IMR-90 (cell line): ENCODE results near the gene MYCBP2. TPM values are rescaled to one million over a fixed set of nuclear protein-coding genes. Genes with fewer than 3 reads are reported as not detected.

Source experiments
- ATAC-seq: fragments of 200-7000 bp; cut with Tn5 transposase; 2 replicates; pipeline ENCODE4 v1.9.1; 2020; ENCODE audit warnings: low read depth, mild to moderate bottlenecking, moderate library complexity
- BruUV-seq: library from RNA; stranded (reverse); fragments of 400-500 nt; replicated peaks from 2 replicates; lab custom pipeline; 2021; lab: Mats Ljungman, UMichigan
- CTCF ChIA-PET: fragments of 300-600 bp; formaldehyde crosslinking; extraction: SDS; loops from one replicate; lab custom pipeline; 2021; ENCODE audit warnings: antibody characterized with exemption; lab: Yijun Ruan, JAX
- POLR2A ChIA-PET: fragments of 300-600 bp; sonication (Branson Sonifier 250); formaldehyde crosslinking; loops from one replicate; lab custom pipeline; 2022; ENCODE audit warnings: antibody characterized with exemption; ENCODE audit not compliant: unreplicated experiment; lab: Charles Lee
- DNase-seq: peaks from one replicate; pipeline ENCODE4 v3.0.0; 2013
- H2AFZ ChIP-seq: replicated peaks from 2 replicates; pipeline ENCODE3; 2013; ENCODE audit warnings: low read length, mild to moderate bottlenecking; ENCODE audit not compliant: poor library complexity
- H2AK5ac ChIP-seq: 2 replicates; pipeline ENCODE4 v1.6.1; 2013; ENCODE audit warnings: low read depth, low read length, inconsistent platforms
- H2AK9ac ChIP-seq: replicated peaks from 2 replicates; pipeline ENCODE3; 2013; ENCODE audit warnings: mild to moderate bottlenecking, low read depth, low read length, moderate library complexity; ENCODE audit not compliant: poor library complexity
- H2BK120ac ChIP-seq: 2 replicates; pipeline ENCODE4 v1.6.1; 2013; ENCODE audit warnings: low read depth, low read length, inconsistent platforms
- H2BK15ac ChIP-seq: 3 replicates; pipeline ENCODE4 v1.6.1; 2013; ENCODE audit warnings: low read depth, low read length, inconsistent platforms
- H2BK20ac ChIP-seq: 2 replicates; pipeline ENCODE4 v1.6.1; 2013; ENCODE audit warnings: low read depth, mild to moderate bottlenecking, inconsistent platforms, low read length, moderate library complexity
- H2BK5ac ChIP-seq: 2 replicates; pipeline ENCODE4 v1.6.1; 2013; ENCODE audit warnings: mild to moderate bottlenecking, low read depth, low read length, inconsistent platforms; ENCODE audit not compliant: poor library complexity, severe bottlenecking
- H3K14ac ChIP-seq: replicated peaks from 2 replicates; pipeline ENCODE4 v1.6.1; 2013; ENCODE audit warnings: low read depth, low read length, inconsistent platforms
- H3K18ac ChIP-seq: 2 replicates; pipeline ENCODE4 v1.6.1; 2013; ENCODE audit warnings: low read depth, low read length, control low read depth
- H3K23ac ChIP-seq: 2 replicates; pipeline ENCODE4 v1.6.1; 2013; ENCODE audit warnings: low read depth, low read length, inconsistent platforms
- H3K27ac ChIP-seq: 2 replicates; pipeline ENCODE4 v1.5.1; 2013; ENCODE audit warnings: mild to moderate bottlenecking, control low read depth, low read length; ENCODE audit not compliant: insufficient read depth
- H3K27me3 ChIP-seq: 2 replicates; pipeline ENCODE4 v1.6.1; 2013; ENCODE audit warnings: low read length; ENCODE audit not compliant: control insufficient read depth, insufficient read depth
- H3K36me3 ChIP-seq: 2 replicates; pipeline ENCODE4 v1.6.1; 2013; ENCODE audit warnings: low read length, mixed read lengths; ENCODE audit not compliant: control insufficient read depth, insufficient read depth
- H3K4ac ChIP-seq: 2 replicates; pipeline ENCODE4 v1.6.1; 2013; ENCODE audit warnings: low read depth, low read length, inconsistent platforms
- H3K4me1 ChIP-seq: 2 replicates; pipeline ENCODE4 v1.6.1; 2013; ENCODE audit warnings: low read length, mixed read lengths; ENCODE audit not compliant: control insufficient read depth, insufficient read depth
- H3K4me2 ChIP-seq: 2 replicates; pipeline ENCODE4 v1.6.1; 2013; ENCODE audit warnings: low read depth, mild to moderate bottlenecking, control low read depth, low read length, moderate library complexity
- H3K4me3 ChIP-seq: 2 replicates; pipeline ENCODE4 v1.5.1; 2013; ENCODE audit warnings: low read depth, mild to moderate bottlenecking, control low read depth, low read length, moderate library complexity; ENCODE audit not compliant: insufficient read depth
- H3K56ac ChIP-seq: 2 replicates; pipeline ENCODE4 v1.6.1; 2013; ENCODE audit warnings: low read length, inconsistent platforms; ENCODE audit not compliant: insufficient read depth; ENCODE audit errors: extremely low read depth
- H3K79me1 ChIP-seq, 2 experiments: 2 replicates each; pipeline ENCODE4 v1.6.1; 2013; ENCODE audit warnings: low read length in 2 of 2, inconsistent platforms in 1 of 2, low read depth in 1 of 2
- H3K9ac ChIP-seq: 2 replicates; pipeline ENCODE4 v1.6.1; 2013; ENCODE audit warnings: low read depth, low read length, control low read depth
- H3K9me1 ChIP-seq: 2 replicates; pipeline ENCODE4 v1.6.1; 2013; ENCODE audit warnings: low read length, inconsistent platforms; ENCODE audit not compliant: insufficient read depth
- H3K9me3 ChIP-seq: 2 replicates; pipeline ENCODE4 v1.6.1; 2013; ENCODE audit warnings: low read length; ENCODE audit not compliant: control insufficient read depth, insufficient read depth
- H4K20me1 ChIP-seq: 2 replicates; pipeline ENCODE4 v1.6.1; 2013; ENCODE audit warnings: low read length, inconsistent platforms; ENCODE audit not compliant: insufficient read depth
- H4K5ac ChIP-seq: 2 replicates; pipeline ENCODE4 v1.6.1; 2013; ENCODE audit warnings: mild to moderate bottlenecking, low read depth, low read length, control low read depth
- H4K8ac ChIP-seq, 2 experiments: 2 replicates each; pipeline ENCODE4 v1.6.1; 2013; ENCODE audit warnings: low read depth in 2 of 2, low read length in 2 of 2, control low read depth in 1 of 2, inconsistent platforms in 1 of 2
- H4K91ac ChIP-seq: 2 replicates; pipeline ENCODE4 v1.6.1; 2013; ENCODE audit warnings: low read depth, low read length, inconsistent platforms; ENCODE audit not compliant: insufficient read depth
- BHLHE40 ChIP-seq: fragments of 150-350 bp; IDR thresholded peaks from 2 replicates; pipeline ENCODE4 v1.6.1; 2016; ENCODE audit warnings: mild to moderate bottlenecking, low read depth, low read length
- CEBPB ChIP-seq: IDR thresholded peaks from 2 replicates; pipeline ENCODE4 v1.6.1; 2012; ENCODE audit warnings: low read depth, low read length, improper control_type of control experiment
- CHD1 ChIP-seq: IDR thresholded peaks from 2 replicates; pipeline ENCODE4 v1.6.1; 2012; ENCODE audit warnings: low read depth, low read length, improper control_type of control experiment
- FOS ChIP-seq: fragments of 150-350 bp; IDR thresholded peaks from 2 replicates; pipeline ENCODE4 v1.6.1; 2016; ENCODE audit warnings: low read depth, low read length
- MAFK ChIP-seq: IDR thresholded peaks from 2 replicates; pipeline ENCODE4 v1.6.1; 2012; ENCODE audit warnings: low read depth, low read length, improper control_type of control experiment
- MAZ ChIP-seq: IDR thresholded peaks from 2 replicates; pipeline ENCODE4 v1.6.1; 2012; ENCODE audit warnings: low read depth, mild to moderate bottlenecking, low read length, improper control_type of control experiment, moderate library complexity, borderline replicate concordance
- MXI1 ChIP-seq: IDR thresholded peaks from 2 replicates; pipeline ENCODE4 v1.6.1; 2012; ENCODE audit warnings: low read depth, mild to moderate bottlenecking, low read length, moderate library complexity, borderline replicate concordance
- NFE2L2 ChIP-seq: fragments of 150-350 bp; IDR thresholded peaks from 2 replicates; pipeline ENCODE4 v1.6.1; 2016; ENCODE audit warnings: low read depth, mild to moderate bottlenecking, low read length
- POLR2A ChIP-seq: IDR thresholded peaks from 2 replicates; pipeline ENCODE4 v1.6.1; 2012; ENCODE audit warnings: mild to moderate bottlenecking, low read depth, low read length
- RAD21 ChIP-seq: IDR thresholded peaks from 2 replicates; pipeline ENCODE4 v1.6.1; 2012; ENCODE audit warnings: low read length, improper control_type of control experiment
- RFX5 ChIP-seq: IDR thresholded peaks from 2 replicates; pipeline ENCODE4 v1.8.0; 2012; ENCODE audit warnings: low read depth, mild to moderate bottlenecking, low read length, moderate library complexity
- WGBS, 2 experiments: methylation state at CpG; one replicate each; pipeline versions ENCODE4 v1.1.5 to v1.1.7; 2013; ENCODE audit warnings: missing lambda C conversion rate in 2 of 2; ENCODE audit not compliant: insufficient read length in 1 of 2; ENCODE audit errors: extremely low coverage in 2 of 2; 5-methylcytosine and 5-hydroxymethylcytosine counted together
- dilution Hi-C: fragments of 300-500 bp; cut with HindIII; formaldehyde crosslinking; loops from one replicate; pipeline ENCODE4 v1.14.3; 2018; ENCODE audit warnings: low sequenced_read_pairs; ENCODE audit not compliant: unreplicated experiment
- in situ Hi-C: fragments of 300-500 bp; cut with MboI; formaldehyde crosslinking; loops from 3 replicates; pipeline ENCODE4 v1.14.3; 2019; ENCODE audit warnings: low sequenced_read_pairs, inconsistent platforms, mixed read lengths
- intact Hi-C: fragments of 100-400 bp; cut with micrococcal nuclease; formaldehyde crosslinking; loops from 2 replicates; pipeline ENCODE4 v1.10.0; 2022
- polyA plus RNA-seq, 3 experiments: library from polyadenylated mRNA; depleted of rRNA; stranded (reverse); fragments of >200 nt; gene quantifications; 2 replicates each; pipeline ENCODE4 v1.2.3, GENCODE V29; 2012; ENCODE audit warnings: low replicate concordance in 1 of 3
- total RNA-seq: library from RNA; depleted of rRNA; stranded (reverse); fragments of >200 nt; gene quantifications from 2 replicates; pipeline ENCODE4 v1.2.3, GENCODE V29; 2012
- TF ChIP-seq, protein P1 (sequence below): fragments of 150-350 bp; IDR thresholded peaks from 2 replicates; pipeline ENCODE4 v1.6.1; 2017; ENCODE audit warnings: mild to moderate bottlenecking, antibody characterized with exemption, low read length, low read depth
- TF ChIP-seq, protein P2 (sequence below): conservative IDR thresholded peaks from 2 replicates; pipeline ENCODE4 v1.5.1; 2012; ENCODE audit warnings: mild to moderate bottlenecking, low read depth, low read length, improper control_type of control experiment
- TF ChIP-seq, protein P3 (sequence below): fragments of 150-350 bp; IDR thresholded peaks from 2 replicates; pipeline ENCODE4 v1.6.1; 2016; ENCODE audit warnings: low read depth, mild to moderate bottlenecking, low read length, moderate library complexity, borderline replicate concordance

MYCBP2 gene
- total and polyA plus RNA-seq, 2 of the 4 experiments (the other 2 are of a cell fraction), result 20.1 to 43.2 TPM

DNA sequence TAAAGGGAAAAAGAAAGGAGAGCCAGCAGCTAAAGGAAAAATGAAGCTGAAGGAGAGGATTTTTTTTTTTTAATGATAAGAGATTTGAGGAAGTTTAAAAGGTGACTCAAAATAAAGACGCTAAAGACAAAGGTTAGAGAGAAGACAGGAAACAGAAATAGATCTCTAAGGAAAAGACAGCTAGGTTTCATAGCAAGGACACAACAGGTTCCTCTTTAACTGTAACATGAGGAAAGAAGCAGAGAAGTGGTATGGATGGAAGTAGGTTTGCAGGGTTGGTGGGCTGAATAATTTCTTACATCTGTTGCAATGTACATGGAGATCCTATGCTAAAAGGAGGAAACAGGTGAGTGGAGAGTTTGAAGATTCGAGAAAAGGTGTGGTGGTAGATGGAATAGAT, 107.5 kb downstream of the MYCBP2 start:
- H2BK15ac ChIP-seq, result no peak overlapping the region
- H2BK5ac ChIP-seq, result no peak overlapping the region
- H3K27me3 ChIP-seq, result no peaks in the 10 kb centered on the region
- H2AK5ac ChIP-seq, result no peak overlapping the region
- no peak overlapping the region for H2BK20ac ChIP-seq
- H4K20me1 ChIP-seq, result no peaks in the 10 kb centered on the region; the same call in 1 of the 2 replicates
- in situ Hi-C loops, result no loop called here
- H3K14ac ChIP-seq, result no peak overlapping the region
- H3K4ac ChIP-seq, result no peak overlapping the region
- H4K8ac ChIP-seq, result no peak overlapping the region
- no peak overlapping the region for H2BK120ac ChIP-seq
- no peak overlapping the region for H3K4me2 ChIP-seq
- no peak overlapping the region for H3K9ac ChIP-seq
- H4K91ac ChIP-seq, result no peak overlapping the region
- H2AFZ ChIP-seq, result no peak overlapping the region
- TF ChIP-seq NFE2L2 (no peak), CEBPB (no peak), BHLHE40 (no peak), FOS (no peak), RAD21 (no peak), RFX5 (no peak), MXI1 (no peak), MAZ (no peak), MAFK (no peak), POLR2A (no peak), CHD1 (no peak)
- TF ChIP-seq, protein P1, sequence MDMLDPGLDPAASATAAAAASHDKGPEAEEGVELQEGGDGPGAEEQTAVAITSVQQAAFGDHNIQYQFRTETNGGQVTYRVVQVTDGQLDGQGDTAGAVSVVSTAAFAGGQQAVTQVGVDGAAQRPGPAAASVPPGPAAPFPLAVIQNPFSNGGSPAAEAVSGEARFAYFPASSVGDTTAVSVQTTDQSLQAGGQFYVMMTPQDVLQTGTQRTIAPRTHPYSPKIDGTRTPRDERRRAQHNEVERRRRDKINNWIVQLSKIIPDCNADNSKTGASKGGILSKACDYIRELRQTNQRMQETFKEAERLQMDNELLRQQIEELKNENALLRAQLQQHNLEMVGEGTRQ, result no peak
- TF ChIP-seq, protein P2, sequence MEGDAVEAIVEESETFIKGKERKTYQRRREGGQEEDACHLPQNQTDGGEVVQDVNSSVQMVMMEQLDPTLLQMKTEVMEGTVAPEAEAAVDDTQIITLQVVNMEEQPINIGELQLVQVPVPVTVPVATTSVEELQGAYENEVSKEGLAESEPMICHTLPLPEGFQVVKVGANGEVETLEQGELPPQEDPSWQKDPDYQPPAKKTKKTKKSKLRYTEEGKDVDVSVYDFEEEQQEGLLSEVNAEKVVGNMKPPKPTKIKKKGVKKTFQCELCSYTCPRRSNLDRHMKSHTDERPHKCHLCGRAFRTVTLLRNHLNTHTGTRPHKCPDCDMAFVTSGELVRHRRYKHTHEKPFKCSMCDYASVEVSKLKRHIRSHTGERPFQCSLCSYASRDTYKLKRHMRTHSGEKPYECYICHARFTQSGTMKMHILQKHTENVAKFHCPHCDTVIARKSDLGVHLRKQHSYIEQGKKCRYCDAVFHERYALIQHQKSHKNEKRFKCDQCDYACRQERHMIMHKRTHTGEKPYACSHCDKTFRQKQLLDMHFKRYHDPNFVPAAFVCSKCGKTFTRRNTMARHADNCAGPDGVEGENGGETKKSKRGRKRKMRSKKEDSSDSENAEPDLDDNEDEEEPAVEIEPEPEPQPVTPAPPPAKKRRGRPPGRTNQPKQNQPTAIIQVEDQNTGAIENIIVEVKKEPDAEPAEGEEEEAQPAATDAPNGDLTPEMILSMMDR, result no peak
- TF ChIP-seq, protein P3, sequence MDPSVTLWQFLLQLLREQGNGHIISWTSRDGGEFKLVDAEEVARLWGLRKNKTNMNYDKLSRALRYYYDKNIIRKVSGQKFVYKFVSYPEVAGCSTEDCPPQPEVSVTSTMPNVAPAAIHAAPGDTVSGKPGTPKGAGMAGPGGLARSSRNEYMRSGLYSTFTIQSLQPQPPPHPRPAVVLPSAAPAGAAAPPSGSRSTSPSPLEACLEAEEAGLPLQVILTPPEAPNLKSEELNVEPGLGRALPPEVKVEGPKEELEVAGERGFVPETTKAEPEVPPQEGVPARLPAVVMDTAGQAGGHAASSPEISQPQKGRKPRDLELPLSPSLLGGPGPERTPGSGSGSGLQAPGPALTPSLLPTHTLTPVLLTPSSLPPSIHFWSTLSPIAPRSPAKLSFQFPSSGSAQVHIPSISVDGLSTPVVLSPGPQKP, result no peak
- dilution Hi-C loops, result no loop called here
- peaks cover 9% of the 10 kb centered on the region for H3K36me3 ChIP-seq
- H3K23ac ChIP-seq, result no peak overlapping the region
- no peak overlapping the region for H4K5ac ChIP-seq
- no peak overlapping the region for H3K56ac ChIP-seq
- peaks cover 0 to 3% of the 10 kb centered on the region in 2 experiments; a peak in 2 of 4 replicates for H3K79me1 ChIP-seq
- intact Hi-C loops, result no loop called here
- ChIA-PET POLR2A (no interaction called here), CTCF (interaction anchor here (0.6 to 0.7 kb wide), 3 partner anchors 9 to 994 kb away, joined by 4 read pairs; no protein-coding TSS in a partner anchor)
- H3K4me1 ChIP-seq, result no peaks in the 10 kb centered on the region
- no peaks in the 10 kb centered on the region for H3K9me3 ChIP-seq
- H3K4me3 ChIP-seq, result no peak overlapping the region
- H3K27ac ChIP-seq, result no peak overlapping the region
- ATAC-seq, result no peak
- H2AK9ac ChIP-seq, result no peak overlapping the region
- no peak for DNase-seq
- no TSS peak for BruUV-seq
- H3K9me1 ChIP-seq, result 0 out of 2 replicates have a peak, but pooled peaks cover 2% of the 10 kb centered on the region
- WGBS, 2 experiments, result 100% methylated on average over 2 of the region's 2 CpGs; no CpG with 5 or more reads in 1 of the 2 experiments
- no peak overlapping the region for H3K18ac ChIP-seq
